GM23338 (cell line): Measurements from ENCODE around the gene SEMA5A. TPM values are rescaled to one million over a fixed set of nuclear protein-coding genes. Genes with fewer than 3 reads are reported as not detected.

Experiments
- CREB1 ChIP-seq: fragments of 250-450 bp; sonication (Bioruptor Pico); IDR thresholded peaks from 2 replicates; pipeline ENCODE4 v1.5.0; 2020; ENCODE audit warnings: low read depth, mild to moderate bottlenecking, moderate library complexity
- EZH2 ChIP-seq: fragments of 200-600 bp; sonication (generic); IDR thresholded peaks from one replicate; pipeline ENCODE4 v1.8.0; 2017; ENCODE audit warnings: antibody characterized with exemption, mild to moderate bottlenecking, low read depth; ENCODE audit not compliant: unreplicated experiment
- ZNF114 ChIP-seq: fragments of 250-450 bp; sonication (Bioruptor Pico); IDR thresholded peaks from 2 replicates; pipeline ENCODE4 v1.5.0; 2020; ENCODE audit warnings: mild to moderate bottlenecking, moderate library complexity
- polyA plus RNA-seq: library from polyadenylated mRNA; unstranded; fragments of >200 nt; fragmentation: Nextera tagmentation; extraction: Ambion mirVana; gene quantifications from 2 replicates; pipeline ENCODE4 v1.2.1, GENCODE V29; 2016
- total RNA-seq: library from RNA; depleted of rRNA; stranded (reverse); fragments of >200 nt; shearing (Covaris generic); gene quantifications from 2 replicates; pipeline ENCODE4 v1.2.3, GENCODE V29; 2014
- TF ChIP-seq, protein P1 (sequence below): fragments of 250-450 bp; sonication (Bioruptor Pico); IDR thresholded peaks from 2 replicates; pipeline ENCODE4 v1.5.0; 2020; ENCODE audit warnings: mild to moderate bottlenecking, moderate library complexity
- TF ChIP-seq, protein P2 (sequence below): IDR thresholded peaks from one replicate; pipeline ENCODE4 v1.6.1; 2018; ENCODE audit warnings: antibody characterized with exemption; ENCODE audit not compliant: unreplicated experiment
- TF ChIP-seq, protein P3 (sequence below), 2 experiments: fragments of 200-600 bp in 1 of 2; sonication (generic) in 1 of 2; conservative IDR thresholded peaks; 2 replicates each; pipeline versions ENCODE4 v1.5.1 to v1.6.1; 2016 to 2017; ENCODE audit warnings: antibody characterized with exemption in 2 of 2, low read depth in 2 of 2, mild to moderate bottlenecking in 2 of 2, moderate library complexity in 1 of 2
- TF ChIP-seq, protein P4 (sequence below): IDR thresholded peaks from 2 replicates; pipeline ENCODE4 v1.6.1; 2016; ENCODE audit warnings: antibody characterized with exemption

The SEMA5A gene
- total and polyA plus RNA-seq, 2 experiments from 2014 or later, result 2.1 to 8.1 TPM

DNA sequence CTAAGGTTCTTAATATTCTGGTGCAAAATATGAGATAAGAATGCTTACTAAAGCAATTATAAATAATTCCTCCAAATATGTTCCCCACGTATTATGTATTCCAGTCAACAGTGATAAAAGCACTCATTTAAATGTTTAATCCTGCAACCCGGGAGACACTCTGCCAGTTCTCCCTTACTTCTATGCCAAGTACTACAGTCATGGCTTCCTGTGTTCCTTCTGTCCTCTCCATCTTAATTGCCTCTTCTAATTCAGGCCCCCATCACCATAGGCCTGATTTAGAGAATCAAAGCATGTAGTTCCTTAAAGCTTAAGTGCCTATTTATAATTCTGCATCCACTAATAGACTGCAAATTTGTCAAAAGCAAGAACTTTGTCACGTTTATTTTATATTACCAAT lies 474.8 kb downstream of the SEMA5A start (continued):
- TF ChIP-seq, protein P1, sequence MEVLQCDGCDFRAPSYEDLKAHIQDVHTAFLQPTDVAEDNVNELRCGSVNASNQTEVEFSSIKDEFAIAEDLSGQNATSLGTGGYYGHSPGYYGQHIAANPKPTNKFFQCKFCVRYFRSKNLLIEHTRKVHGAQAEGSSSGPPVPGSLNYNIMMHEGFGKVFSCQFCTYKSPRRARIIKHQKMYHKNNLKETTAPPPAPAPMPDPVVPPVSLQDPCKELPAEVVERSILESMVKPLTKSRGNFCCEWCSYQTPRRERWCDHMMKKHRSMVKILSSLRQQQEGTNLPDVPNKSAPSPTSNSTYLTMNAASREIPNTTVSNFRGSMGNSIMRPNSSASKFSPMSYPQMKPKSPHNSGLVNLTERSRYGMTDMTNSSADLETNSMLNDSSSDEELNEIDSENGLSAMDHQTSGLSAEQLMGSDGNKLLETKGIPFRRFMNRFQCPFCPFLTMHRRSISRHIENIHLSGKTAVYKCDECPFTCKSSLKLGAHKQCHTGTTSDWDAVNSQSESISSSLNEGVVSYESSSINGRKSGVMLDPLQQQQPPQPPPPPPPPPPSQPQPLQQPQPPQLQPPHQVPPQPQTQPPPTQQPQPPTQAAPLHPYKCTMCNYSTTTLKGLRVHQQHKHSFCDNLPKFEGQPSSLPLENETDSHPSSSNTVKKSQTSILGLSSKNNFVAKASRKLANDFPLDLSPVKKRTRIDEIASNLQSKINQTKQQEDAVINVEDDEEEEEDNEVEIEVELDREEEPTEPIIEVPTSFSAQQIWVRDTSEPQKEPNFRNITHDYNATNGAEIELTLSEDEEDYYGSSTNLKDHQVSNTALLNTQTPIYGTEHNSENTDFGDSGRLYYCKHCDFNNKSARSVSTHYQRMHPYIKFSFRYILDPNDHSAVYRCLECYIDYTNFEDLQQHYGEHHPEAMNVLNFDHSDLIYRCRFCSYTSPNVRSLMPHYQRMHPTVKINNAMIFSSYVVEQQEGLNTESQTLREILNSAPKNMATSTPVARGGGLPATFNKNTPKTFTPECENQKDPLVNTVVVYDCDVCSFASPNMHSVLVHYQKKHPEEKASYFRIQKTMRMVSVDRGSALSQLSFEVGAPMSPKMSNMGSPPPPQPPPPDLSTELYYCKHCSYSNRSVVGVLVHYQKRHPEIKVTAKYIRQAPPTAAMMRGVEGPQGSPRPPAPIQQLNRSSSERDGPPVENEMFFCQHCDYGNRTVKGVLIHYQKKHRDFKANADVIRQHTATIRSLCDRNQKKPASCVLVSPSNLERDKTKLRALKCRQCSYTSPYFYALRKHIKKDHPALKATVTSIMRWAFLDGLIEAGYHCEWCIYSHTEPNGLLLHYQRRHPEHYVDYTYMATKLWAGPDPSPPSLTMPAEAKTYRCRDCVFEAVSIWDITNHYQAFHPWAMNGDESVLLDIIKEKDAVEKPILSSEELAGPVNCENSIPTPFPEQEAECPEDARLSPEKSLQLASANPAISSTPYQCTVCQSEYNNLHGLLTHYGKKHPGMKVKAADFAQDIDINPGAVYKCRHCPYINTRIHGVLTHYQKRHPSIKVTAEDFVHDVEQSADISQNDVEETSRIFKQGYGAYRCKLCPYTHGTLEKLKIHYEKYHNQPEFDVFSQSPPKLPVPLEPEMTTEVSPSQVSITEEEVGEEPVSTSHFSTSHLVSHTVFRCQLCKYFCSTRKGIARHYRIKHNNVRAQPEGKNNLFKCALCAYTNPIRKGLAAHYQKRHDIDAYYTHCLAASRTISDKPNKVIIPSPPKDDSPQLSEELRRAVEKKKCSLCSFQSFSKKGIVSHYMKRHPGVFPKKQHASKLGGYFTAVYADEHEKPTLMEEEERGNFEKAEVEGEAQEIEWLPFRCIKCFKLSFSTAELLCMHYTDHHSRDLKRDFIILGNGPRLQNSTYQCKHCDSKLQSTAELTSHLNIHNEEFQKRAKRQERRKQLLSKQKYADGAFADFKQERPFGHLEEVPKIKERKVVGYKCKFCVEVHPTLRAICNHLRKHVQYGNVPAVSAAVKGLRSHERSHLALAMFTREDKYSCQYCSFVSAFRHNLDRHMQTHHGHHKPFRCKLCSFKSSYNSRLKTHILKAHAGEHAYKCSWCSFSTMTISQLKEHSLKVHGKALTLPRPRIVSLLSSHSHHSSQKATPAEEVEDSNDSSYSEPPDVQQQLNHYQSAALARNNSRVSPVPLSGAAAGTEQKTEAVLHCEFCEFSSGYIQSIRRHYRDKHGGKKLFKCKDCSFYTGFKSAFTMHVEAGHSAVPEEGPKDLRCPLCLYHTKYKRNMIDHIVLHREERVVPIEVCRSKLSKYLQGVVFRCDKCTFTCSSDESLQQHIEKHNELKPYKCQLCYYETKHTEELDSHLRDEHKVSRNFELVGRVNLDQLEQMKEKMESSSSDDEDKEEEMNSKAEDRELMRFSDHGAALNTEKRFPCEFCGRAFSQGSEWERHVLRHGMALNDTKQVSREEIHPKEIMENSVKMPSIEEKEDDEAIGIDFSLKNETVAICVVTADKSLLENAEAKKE, result no peak
- TF ChIP-seq, protein P2, sequence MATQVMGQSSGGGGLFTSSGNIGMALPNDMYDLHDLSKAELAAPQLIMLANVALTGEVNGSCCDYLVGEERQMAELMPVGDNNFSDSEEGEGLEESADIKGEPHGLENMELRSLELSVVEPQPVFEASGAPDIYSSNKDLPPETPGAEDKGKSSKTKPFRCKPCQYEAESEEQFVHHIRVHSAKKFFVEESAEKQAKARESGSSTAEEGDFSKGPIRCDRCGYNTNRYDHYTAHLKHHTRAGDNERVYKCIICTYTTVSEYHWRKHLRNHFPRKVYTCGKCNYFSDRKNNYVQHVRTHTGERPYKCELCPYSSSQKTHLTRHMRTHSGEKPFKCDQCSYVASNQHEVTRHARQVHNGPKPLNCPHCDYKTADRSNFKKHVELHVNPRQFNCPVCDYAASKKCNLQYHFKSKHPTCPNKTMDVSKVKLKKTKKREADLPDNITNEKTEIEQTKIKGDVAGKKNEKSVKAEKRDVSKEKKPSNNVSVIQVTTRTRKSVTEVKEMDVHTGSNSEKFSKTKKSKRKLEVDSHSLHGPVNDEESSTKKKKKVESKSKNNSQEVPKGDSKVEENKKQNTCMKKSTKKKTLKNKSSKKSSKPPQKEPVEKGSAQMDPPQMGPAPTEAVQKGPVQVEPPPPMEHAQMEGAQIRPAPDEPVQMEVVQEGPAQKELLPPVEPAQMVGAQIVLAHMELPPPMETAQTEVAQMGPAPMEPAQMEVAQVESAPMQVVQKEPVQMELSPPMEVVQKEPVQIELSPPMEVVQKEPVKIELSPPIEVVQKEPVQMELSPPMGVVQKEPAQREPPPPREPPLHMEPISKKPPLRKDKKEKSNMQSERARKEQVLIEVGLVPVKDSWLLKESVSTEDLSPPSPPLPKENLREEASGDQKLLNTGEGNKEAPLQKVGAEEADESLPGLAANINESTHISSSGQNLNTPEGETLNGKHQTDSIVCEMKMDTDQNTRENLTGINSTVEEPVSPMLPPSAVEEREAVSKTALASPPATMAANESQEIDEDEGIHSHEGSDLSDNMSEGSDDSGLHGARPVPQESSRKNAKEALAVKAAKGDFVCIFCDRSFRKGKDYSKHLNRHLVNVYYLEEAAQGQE, result no peak
- TF ChIP-seq, protein P3, sequence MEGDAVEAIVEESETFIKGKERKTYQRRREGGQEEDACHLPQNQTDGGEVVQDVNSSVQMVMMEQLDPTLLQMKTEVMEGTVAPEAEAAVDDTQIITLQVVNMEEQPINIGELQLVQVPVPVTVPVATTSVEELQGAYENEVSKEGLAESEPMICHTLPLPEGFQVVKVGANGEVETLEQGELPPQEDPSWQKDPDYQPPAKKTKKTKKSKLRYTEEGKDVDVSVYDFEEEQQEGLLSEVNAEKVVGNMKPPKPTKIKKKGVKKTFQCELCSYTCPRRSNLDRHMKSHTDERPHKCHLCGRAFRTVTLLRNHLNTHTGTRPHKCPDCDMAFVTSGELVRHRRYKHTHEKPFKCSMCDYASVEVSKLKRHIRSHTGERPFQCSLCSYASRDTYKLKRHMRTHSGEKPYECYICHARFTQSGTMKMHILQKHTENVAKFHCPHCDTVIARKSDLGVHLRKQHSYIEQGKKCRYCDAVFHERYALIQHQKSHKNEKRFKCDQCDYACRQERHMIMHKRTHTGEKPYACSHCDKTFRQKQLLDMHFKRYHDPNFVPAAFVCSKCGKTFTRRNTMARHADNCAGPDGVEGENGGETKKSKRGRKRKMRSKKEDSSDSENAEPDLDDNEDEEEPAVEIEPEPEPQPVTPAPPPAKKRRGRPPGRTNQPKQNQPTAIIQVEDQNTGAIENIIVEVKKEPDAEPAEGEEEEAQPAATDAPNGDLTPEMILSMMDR (conservative IDR thresholded peaks at IDR 0.05; ENCODE audit: low read depth in 2 of 2), result no peak
- TF ChIP-seq EZH2 (no peak), ZNF114 (CRISPR knock-in tag) (no peak), CREB1 (CRISPR knock-in tag) (no peak)
- TF ChIP-seq, protein P4, sequence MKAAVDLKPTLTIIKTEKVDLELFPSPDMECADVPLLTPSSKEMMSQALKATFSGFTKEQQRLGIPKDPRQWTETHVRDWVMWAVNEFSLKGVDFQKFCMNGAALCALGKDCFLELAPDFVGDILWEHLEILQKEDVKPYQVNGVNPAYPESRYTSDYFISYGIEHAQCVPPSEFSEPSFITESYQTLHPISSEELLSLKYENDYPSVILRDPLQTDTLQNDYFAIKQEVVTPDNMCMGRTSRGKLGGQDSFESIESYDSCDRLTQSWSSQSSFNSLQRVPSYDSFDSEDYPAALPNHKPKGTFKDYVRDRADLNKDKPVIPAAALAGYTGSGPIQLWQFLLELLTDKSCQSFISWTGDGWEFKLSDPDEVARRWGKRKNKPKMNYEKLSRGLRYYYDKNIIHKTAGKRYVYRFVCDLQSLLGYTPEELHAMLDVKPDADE, result no peak
